ENCODE results near the gene VCAN. TPM values are rescaled to one million over a fixed set of nuclear protein-coding genes. Genes with fewer than 3 reads are reported as not detected.

VCAN gene
- total and polyA plus RNA-seq, 2 of the 4 experiments (the other 2 are of a cell fraction): 45.3 to 158 TPM

GRCh38 chr5:83469075-83469474 lies 2.5 kb upstream of the VCAN start:
- no peak overlapping the region for H2AFZ ChIP-seq (replicated peaks; ENCODE audit: low read length, poor library complexity)

More at GRCh38 chr5:83469075-83469474, 2.5 kb upstream of the VCAN start:
- Histone ChIP-seq H3K4me2 (ENCODE audit: low read depth, low read length) (no peak overlapping the region), H3K4ac (ENCODE audit: low read depth, low read length) (no peak overlapping the region), H3K27ac (ENCODE audit: insufficient read depth, low read length) (no peak overlapping the region), H3K9ac (ENCODE audit: low read depth, low read length) (no peak overlapping the region), H3K4me3 (ENCODE audit: insufficient read depth, low read depth, low read length) (no peak overlapping the region), H3K4me1 (ENCODE audit: control insufficient read depth, insufficient read depth, low read length) (no peaks in the 10 kb centered on the region), H2AK5ac (ENCODE audit: low read depth, low read length) (no peak overlapping the region), H3K27me3 (ENCODE audit: control insufficient read depth, insufficient read depth, low read length) (peaks cover 21% of the 10 kb centered on the region), H2BK20ac (ENCODE audit: low read depth, low read length) (no peak overlapping the region), H3K14ac (replicated peaks; ENCODE audit: low read depth, low read length) (no peak overlapping the region), H4K5ac (ENCODE audit: low read depth, low read length) (no peak overlapping the region), H3K9me1 (ENCODE audit: insufficient read depth, low read length) (no peaks in the 10 kb centered on the region), H2AK9ac (replicated peaks; ENCODE audit: low read depth, low read length, poor library complexity) (no peak overlapping the region), H2BK120ac (ENCODE audit: low read depth, low read length) (no peak overlapping the region), H3K18ac (ENCODE audit: low read depth, low read length) (no peak overlapping the region), H3K56ac (ENCODE audit: extremely low read depth, insufficient read depth, low read length) (no peak overlapping the region), H2BK5ac (ENCODE audit: low read depth, low read length, poor library complexity, severe bottlenecking) (no peak overlapping the region), H3K23ac (ENCODE audit: low read depth, low read length) (no peak overlapping the region), H4K91ac (ENCODE audit: insufficient read depth, low read depth, low read length) (no peak overlapping the region), H3K79me1 (ENCODE audit: low read depth in 1 of 2, low read length in 2 of 2) (peaks cover 3 to 7% of the 10 kb centered on the region in 2 experiments; a peak in 1 of 4 replicates), H2BK15ac (ENCODE audit: low read depth, low read length) (no peak overlapping the region), H3K36me3 (ENCODE audit: control insufficient read depth, insufficient read depth, low read length) (no peaks in the 10 kb centered on the region), H4K8ac (ENCODE audit: low read depth in 2 of 2, low read length in 2 of 2) (no peak overlapping the region), H4K20me1 (ENCODE audit: insufficient read depth, low read length) (0 out of 2 replicates have a peak, but pooled peaks cover 2% of the 10 kb centered on the region), H3K9me3 (ENCODE audit: control insufficient read depth, insufficient read depth, low read length) (no peaks in the 10 kb centered on the region)
- dilution Hi-C loops (cut with HindIII; ENCODE audit: low sequenced_read_pairs, unreplicated experiment) (no loop called here), intact Hi-C loops (cut with micrococcal nuclease) (no loop called here), in situ Hi-C loops (cut with MboI; ENCODE audit: low sequenced_read_pairs) (no loop called here)
- TF ChIP-seq FOS (IDR thresholded peaks at IDR 0.05; ENCODE audit: low read depth, low read length) (no peak), MXI1 (IDR thresholded peaks at IDR 0.05; ENCODE audit: borderline replicate concordance, low read depth, low read length) (no peak), RAD21 (IDR thresholded peaks at IDR 0.05; ENCODE audit: low read length) (no peak), BHLHE40 (IDR thresholded peaks at IDR 0.05; ENCODE audit: low read depth, low read length) (no peak), POLR2A (IDR thresholded peaks at IDR 0.05; ENCODE audit: low read depth, low read length) (no peak), RFX5 (IDR thresholded peaks at IDR 0.05; ENCODE audit: low read depth, low read length) (no peak), CTCF (conservative IDR thresholded peaks at IDR 0.05; ENCODE audit: low read depth, low read length) (no peak), SMC3 (IDR thresholded peaks at IDR 0.05; ENCODE audit: low read depth, low read length) (no peak), CHD1 (IDR thresholded peaks at IDR 0.05; ENCODE audit: low read depth, low read length) (no peak), MAZ (IDR thresholded peaks at IDR 0.05; ENCODE audit: borderline replicate concordance, low read depth, low read length) (no peak), MAFK (IDR thresholded peaks at IDR 0.05; ENCODE audit: low read depth, low read length) (no peak), ELK1 (IDR thresholded peaks at IDR 0.05; ENCODE audit: borderline replicate concordance, low read depth, low read length) (no peak), RCOR1 (IDR thresholded peaks at IDR 0.05; ENCODE audit: insufficient replicate concordance, low read length) (no peak), NFE2L2 (IDR thresholded peaks at IDR 0.05; ENCODE audit: low read depth, low read length) (no peak), USF2 (IDR thresholded peaks at IDR 0.05; ENCODE audit: low read depth, low read length) (no peak)
- ChIA-PET CTCF (no interaction called here), POLR2A (ENCODE audit: unreplicated experiment) (no interaction called here)
- DNase-seq: no peak
- BruUV-seq (replicated peaks): no TSS peak
- no peak for ATAC-seq (ENCODE audit: low read depth)

Measured in IMR-90 (cell line).